GM12875 (cell line): ENCODE measurements around the gene HIPK2.

Source experiments
- H3K4me3 ChIP-seq: one replicate; pipeline ENCODE4 v1.5.1; 2011; ENCODE audit warnings: low read depth, low read length, control low read depth
- CTCF ChIP-seq: IDR thresholded peaks from 2 replicates; pipeline ENCODE4 v1.5.1; 2011; ENCODE audit warnings: low read depth, mild to moderate bottlenecking, control low read depth, inconsistent platforms, low read length, moderate library complexity, borderline replicate concordance; ENCODE audit not compliant: insufficient read depth

The HIPK2 gene

GRCh38 chr7:139718141-139718540, 59.7 kb downstream of the HIPK2 start:
- H3K4me3 ChIP-seq = no peak overlapping the region
- no peak for TF ChIP-seq CTCF

- no peak overlapping the region for H3K4me3 ChIP-seq
- TF ChIP-seq CTCF = no peak
Measured at GRCh38 chr7:139716156-139716942, 61.4 kb downstream of the HIPK2 start.

GRCh38 chr7:139715194-139715815, 62.5 kb downstream of the HIPK2 start:
- H3K4me3 ChIP-seq = no peak overlapping the region
- no peak for TF ChIP-seq CTCF

GRCh38 chr7:139714163-139714901, 63.5 kb downstream of the HIPK2 start:
- H3K4me3 ChIP-seq = no peak overlapping the region
- TF ChIP-seq CTCF = no peak

GRCh38 chr7:139713526-139714162, 64.2 kb downstream of the HIPK2 start:
- no peak overlapping the region for H3K4me3 ChIP-seq
- no peak for TF ChIP-seq CTCF

- H3K4me3 ChIP-seq = no peak overlapping the region
- no peak for TF ChIP-seq CTCF
Measured at GRCh38 chr7:139713061-139713460, 64.7 kb downstream of the HIPK2 start.
